GM21367 (cell line): ENCODE measurements around the gene VPREB3.

Experiments
- ATAC-seq: cut with Tn5 transposase; IDR thresholded peaks from one replicate; pipeline ENCODE4 v1.9.1; 2021; ENCODE audit not compliant: unreplicated experiment

Gene VPREB3

GRCh38 chr22:23754220-23754919 lies at the start of gene VPREB3:
Gene VPREB3 (minus strand): TSS chr22:23754425. CDS start chr22:23754363, 62 bp downstream.
- no peak for ATAC-seq

GRCh38 chr22:23803001-23803819 lies 49.0 kb upstream of the VPREB3 start:
- no peak for ATAC-seq

GRCh38 chr22:23801886-23802377 lies 47.7 kb upstream of the VPREB3 start:
- ATAC-seq, result no peak

- ATAC-seq, result no peak
Observed at GRCh38 chr22:23801238-23801821, 47.1 kb upstream of the VPREB3 start.

GRCh38 chr22:23800297-23801237 lies 46.3 kb upstream of the VPREB3 start:
- ATAC-seq, result no peak

GRCh38 chr22:23796461-23796860 lies 42.2 kb upstream of the VPREB3 start:
- ATAC-seq, result no peak

GRCh38 chr22:23793326-23793725 lies 39.1 kb upstream of the VPREB3 start:
- no peak for ATAC-seq

- no peak for ATAC-seq
Observed at GRCh38 chr22:23791738-23792645, 37.8 kb upstream of the VPREB3 start.

- ATAC-seq, result no peak
Observed at GRCh38 chr22:23790819-23791737, 36.9 kb upstream of the VPREB3 start.

GRCh38 chr22:23789638-23790037 lies 35.4 kb upstream of the VPREB3 start:
- ATAC-seq, result no peak

GRCh38 chr22:23789121-23789520 lies 34.9 kb upstream of the VPREB3 start:
- ATAC-seq, result no peak

- no peak for ATAC-seq
Observed at GRCh38 chr22:23787910-23788309, 33.7 kb upstream of the VPREB3 start.

- ATAC-seq, result peak; percentile 23
Observed at GRCh38 chr22:23787600-23787896, 33.3 kb upstream of the VPREB3 start.

- ATAC-seq, result peak; percentile 51
Observed at GRCh38 chr22:23786752-23787599, 32.8 kb upstream of the VPREB3 start, which contains the start of gene SMARCB1. Gene SMARCB1 (plus strand): TSS chr22:23786966. CDS start chr22:23787170, 204 bp downstream.

GRCh38 chr22:23786261-23786710 lies 32.1 kb upstream of the VPREB3 start:
- ATAC-seq, result no peak

GRCh38 chr22:23784215-23784732 lies 30.0 kb upstream of the VPREB3 start:
- ATAC-seq, result no peak
